ENCODE data around the gene SSTR3. TPM values are rescaled to one million over a fixed set of nuclear protein-coding genes. Genes with fewer than 3 reads are reported as not detected.
A peak's percentile ranks its signal among the peaks of the same experiment; 100 is the strongest.

SSTR3 gene
- total and polyA plus RNA-seq, 2 of the 13 experiments (the other 11 are each of a cell fraction or from before 2014, with no cell fraction given), result 0.08 to 0.64 TPM

GRCh38 chr22:37179622-37180420, 32.5 kb downstream of the SSTR3 start:
- Histone ChIP-seq H3K4me3 (replicated peaks in 1 of 3; ENCODE audit: insufficient read depth in 1 of 3, low read depth in 2 of 3, low read length in 3 of 3) (no peak overlapping the region), H4K20me1 (ENCODE audit: insufficient read depth, low read length) (no peaks in the 10 kb centered on the region), H3K4me2 (ENCODE audit: low read depth, low read length) (no peak overlapping the region), H3K4me1 (ENCODE audit: insufficient read depth, low read length) (peaks cover 36% of the 10 kb centered on the region), H3K79me2 (ENCODE audit: insufficient read depth, low read length) (no peaks in the 10 kb centered on the region), H2AFZ (ENCODE audit: low read length) (no peak overlapping the region), H3K27ac (ENCODE audit: extremely low read length, insufficient read depth, low read length) (no peak overlapping the region), H3K27me3 (ENCODE audit: control insufficient read depth in 1 of 2, insufficient read depth in 2 of 2, low read length in 2 of 2) (peaks cover 4 to 30% of the 10 kb centered on the region in 2 experiments), H3K36me3 (replicated peaks in 1 of 2; ENCODE audit: control insufficient read depth in 1 of 2, insufficient read depth in 2 of 2, low read length in 2 of 2) (no peaks in the 10 kb centered on the region), H3K9me3 (ENCODE audit: low read length) (no peaks in the 10 kb centered on the region), H3K9ac (ENCODE audit: insufficient read depth, low read depth, low read length) (no peak overlapping the region)
- TF ChIP-seq ZNF720 (CRISPR knock-in tag; IDR thresholded peaks at IDR 0.05), result no peak
- TF ChIP-seq ZSCAN30 (CRISPR knock-in tag; IDR thresholded peaks at IDR 0.05), result no peak
- TF ChIP-seq RBM39 (IDR thresholded peaks at IDR 0.05; ENCODE audit: low read depth, low read length, poor library complexity, severe bottlenecking), result no peak
- TF ChIP-seq ZNF563 (CRISPR knock-in tag; IDR thresholded peaks at IDR 0.05), result no peak
- TF ChIP-seq LCORL (IDR thresholded peaks at IDR 0.05), result no peak
- TF ChIP-seq LCORL (CRISPR knock-in tag; IDR thresholded peaks at IDR 0.05), result no peak
- no peak for TF ChIP-seq MAF1 (CRISPR knock-in tag; IDR thresholded peaks at IDR 0.05; ENCODE audit: borderline replicate concordance)
- TF ChIP-seq ETV5 (CRISPR knock-in tag; IDR thresholded peaks at IDR 0.05; ENCODE audit: borderline replicate concordance), result no peak
- TF ChIP-seq ZNF343 (CRISPR knock-in tag; IDR thresholded peaks at IDR 0.05), result no peak
- TF ChIP-seq ARID2 (CRISPR knock-in tag; IDR thresholded peaks at IDR 0.05; ENCODE audit: borderline replicate concordance), result no peak
- TF ChIP-seq ZNF629 (CRISPR knock-in tag; conservative IDR thresholded peaks at IDR 0.05), result peak; percentile 59
- no peak for TF ChIP-seq SALL2 (CRISPR knock-in tag; IDR thresholded peaks at IDR 0.05)
- TF ChIP-seq HNF1A (IDR thresholded peaks at IDR 0.05; ENCODE audit: low read depth), result no peak
- TF ChIP-seq HNF1A (CRISPR knock-in tag; IDR thresholded peaks at IDR 0.05; ENCODE audit: borderline replicate concordance), result no peak
- no peak for TF ChIP-seq SUZ12 (IDR thresholded peaks at IDR 0.05; ENCODE audit: low read depth, low read length)
- no peak for TF ChIP-seq FOXK1 (CRISPR knock-in tag; IDR thresholded peaks at IDR 0.05; ENCODE audit: borderline replicate concordance, low read depth)
- TF ChIP-seq ZFP82 (CRISPR knock-in tag; IDR thresholded peaks at IDR 0.05; ENCODE audit: borderline replicate concordance), result no peak
- no peak for TF ChIP-seq THYN1 (CRISPR knock-in tag; IDR thresholded peaks at IDR 0.05; ENCODE audit: borderline replicate concordance, low read depth)
- peak; percentile 52 for TF ChIP-seq AGO2 (optimal IDR thresholded peaks at IDR 0.05; ENCODE audit: low read depth, low read length)
- CTCF ChIA-PET (ENCODE audit: low intra/inter-chr PET ratio, low total read pairs), result no interaction called here
- WGBS (ENCODE audit: low lambda C conversion rate), result 91% methylated on average over 22 of the region's 31 CpGs
- in situ Hi-C loops (cut with HindIII; ENCODE audit: extremely low pct_ligation_motif_present, low pct_unique_long_range_greater_than_20kb), result no loop called here
- BruUV-seq (replicated peaks), result no TSS peak
- DNase-seq (ENCODE audit: low spot score) (no peak), ATAC-seq (no peak), FAIRE-seq (no peak)
- POLR2A ChIA-PET, result no interaction called here
- intact Hi-C loops (cut with micrococcal nuclease; ENCODE audit: unreplicated experiment), result no loop called here
